ENCODE results near the gene GON7. TPM values are rescaled to one million over a fixed set of nuclear protein-coding genes. Genes with fewer than 3 reads are reported as not detected.

GON7 gene
- total RNA-seq, 2 experiments from 2014 or later, result 9.9 to 12.9 TPM

GRCh38 chr14:93156693-93157369 is 50.0 kb downstream of the GON7 start:
- CTCF ChIA-PET, result interaction anchor here (0.8 kb wide), 1 partner anchor 16 kb away, joined by 3 read pairs; no protein-coding TSS in a partner anchor
- no peaks in the 10 kb centered on the region for H3K27me3 Mint-ChIP-seq
- intact Hi-C loops (cut with DNase I, micrococcal nuclease), result no loop called here
- H3K27ac Mint-ChIP-seq, result no peak overlapping the region
- H3K36me3 Mint-ChIP-seq (ENCODE audit: low read depth), result no peaks in the 10 kb centered on the region
- POLR2A ChIA-PET, result interaction anchor here (0.6 kb wide), 1 partner anchor 9 kb away, joined by 3 read pairs; no protein-coding TSS in a partner anchor
- no peak for DNase-seq
- H3K4me3 Mint-ChIP-seq, result no peak overlapping the region
- no peak for ATAC-seq
- no peaks in the 10 kb centered on the region for H3K9me3 Mint-ChIP-seq (ENCODE audit: low read depth)
- H3K4me1 Mint-ChIP-seq, result no peaks in the 10 kb centered on the region

DNA sequence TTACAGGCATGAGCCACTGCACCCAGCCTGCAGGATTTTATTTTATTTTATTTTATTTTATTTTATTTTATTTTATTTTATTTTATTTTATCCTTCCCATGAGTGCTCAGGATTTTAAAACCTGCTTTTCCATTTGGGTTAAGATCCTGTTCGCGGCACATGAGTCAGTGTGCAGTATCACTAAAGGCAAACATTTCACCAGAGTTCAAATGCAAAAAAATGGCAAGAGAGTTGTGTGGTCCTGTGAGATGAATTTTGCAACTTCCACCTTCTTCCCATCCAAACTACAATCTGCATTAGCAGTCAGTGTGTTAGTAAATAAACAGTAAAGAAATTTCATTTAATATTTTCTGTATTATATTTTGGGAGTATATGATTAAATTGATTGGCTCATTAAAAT is 51.2 kb downstream of the GON7 start:
- Mint-ChIP-seq H3K27me3 (no peaks in the 10 kb centered on the region), H3K4me1 (no peaks in the 10 kb centered on the region), H3K9me3 (ENCODE audit: low read depth) (no peaks in the 10 kb centered on the region), H3K4me3 (no peak overlapping the region), H3K36me3 (ENCODE audit: low read depth) (no peaks in the 10 kb centered on the region), H3K27ac (no peak overlapping the region)
- no peak for DNase-seq
- ChIA-PET POLR2A (no interaction called here), CTCF (no interaction called here)
- intact Hi-C loops (cut with DNase I, micrococcal nuclease), result no loop called here
- ATAC-seq, result no peak

DNA sequence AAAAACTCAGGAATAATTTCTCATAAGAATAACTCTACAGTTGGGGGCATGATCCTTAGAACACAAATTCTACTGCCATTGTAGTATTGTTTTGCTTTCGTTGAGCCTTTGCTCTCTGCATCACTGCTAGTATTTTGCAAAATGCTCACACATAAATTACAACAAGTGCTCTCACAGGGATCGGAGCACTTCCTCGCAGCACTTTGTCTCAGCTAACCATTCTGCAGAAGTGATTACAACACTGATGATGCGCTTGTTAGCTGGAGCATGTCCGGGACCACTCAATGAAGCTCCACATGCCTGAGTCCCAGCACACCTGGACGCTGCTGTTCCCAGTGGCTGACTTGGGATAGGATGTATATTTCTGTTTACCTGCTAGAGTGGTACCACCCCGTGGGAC is 53.7 kb downstream of the GON7 start:
- Mint-ChIP-seq H3K36me3 (ENCODE audit: low read depth) (no peaks in the 10 kb centered on the region), H3K27ac (no peak overlapping the region), H3K4me3 (no peak overlapping the region), H3K9me3 (ENCODE audit: low read depth) (no peaks in the 10 kb centered on the region), H3K4me1 (peaks cover 3% of the 10 kb centered on the region), H3K27me3 (no peaks in the 10 kb centered on the region)
- ChIA-PET CTCF (no interaction called here), POLR2A (no interaction called here)
- no peak for DNase-seq
- intact Hi-C loops (cut with DNase I, micrococcal nuclease), result no loop called here
- ATAC-seq, result no peak

Other genes with a start within 250 kb of the GON7 start
- gene ITPK1, start 91.1 kb downstream of the GON7 start, total RNA-seq, result 10 to 100 TPM; 31.0 to 35.5 TPM
- gene MOAP1, start 22.2 kb downstream of the GON7 start, total RNA-seq, result 10 to 100 TPM; 11.7 to 15.9 TPM
- gene LYSET, start 21.7 kb downstream of the GON7 start, total RNA-seq, result 10 to 100 TPM in 1 of 2 experiments, 1 to 10 TPM in 1; 9.9 to 10.2 TPM
- 10 to 100 TPM; 36.5 to 39.9 TPM for gene UBR7, start 191 bp upstream of the GON7 start, total RNA-seq
- 1 to 10 TPM; 6.5 to 9.5 TPM for gene BTBD7, start 126.0 kb upstream of the GON7 start, total RNA-seq
- not detected for gene COX8C, start 140.1 kb upstream of the GON7 start, total RNA-seq
- gene UNC79, start 223.9 kb upstream of the GON7 start, total RNA-seq, result under 1 TPM in 1 of 2 experiments, not detected in 1; 0.02 TPM